Endodermal cell (in vitro differentiated cells): ENCODE results near the gene CACUL1. TPM values are rescaled to one million over a fixed set of nuclear protein-coding genes. Genes with fewer than 3 reads are reported as not detected.
A peak's percentile ranks its signal among the peaks of the same experiment; 100 is the strongest.

Experiments
- DNase-seq: peaks from one replicate; pipeline ENCODE4 v3.0.0-alpha.2; 2017
- H3K27ac ChIP-seq: 2 replicates; pipeline ENCODE4 v1.5.1; 2013; ENCODE audit warnings: mild to moderate bottlenecking, low read depth, low read length, moderate library complexity
- H3K27me3 ChIP-seq: 2 replicates; pipeline ENCODE4 v1.6.1; 2013; ENCODE audit warnings: mild to moderate bottlenecking, low read length, moderate library complexity; ENCODE audit not compliant: insufficient read depth, control insufficient read depth, poor library complexity, severe bottlenecking
- H3K36me3 ChIP-seq: 2 replicates; pipeline ENCODE4 v1.7.0; 2013; ENCODE audit warnings: mild to moderate bottlenecking, low read length, moderate library complexity; ENCODE audit not compliant: control insufficient read depth, insufficient read depth
- H3K4me1 ChIP-seq: one replicate; pipeline ENCODE4 v1.7.0; 2013; ENCODE audit warnings: low read length; ENCODE audit not compliant: control insufficient read depth, insufficient read depth
- H3K4me3 ChIP-seq: 2 replicates; pipeline ENCODE4 v1.5.1; 2013; ENCODE audit warnings: mild to moderate bottlenecking, low read length, moderate library complexity
- H3K9ac ChIP-seq: 2 replicates; pipeline ENCODE4 v1.6.1; 2013; ENCODE audit warnings: mild to moderate bottlenecking, low read length, moderate library complexity; ENCODE audit not compliant: poor library complexity, severe bottlenecking; ENCODE audit errors: extremely low read depth
- H3K9me3 ChIP-seq: 2 replicates; pipeline ENCODE4 v1.6.1; 2013; ENCODE audit warnings: mild to moderate bottlenecking, low read length, moderate library complexity; ENCODE audit not compliant: control insufficient read depth
- H3K27ac Mint-ChIP-seq: 2 replicates; pipeline ENCODE4 v1.8.0; 2020; ENCODE audit warnings: mixed read lengths
- H3K27me3 Mint-ChIP-seq: 2 replicates; pipeline ENCODE4 v1.8.0; 2021; ENCODE audit warnings: mild to moderate bottlenecking, mixed read lengths; ENCODE audit not compliant: insufficient read depth
- H3K36me3 Mint-ChIP-seq: 2 replicates; pipeline ENCODE4 v1.8.0; 2020; ENCODE audit warnings: low read depth, mixed read lengths
- H3K4me1 Mint-ChIP-seq: 2 replicates; pipeline ENCODE4 v1.8.0; 2020; ENCODE audit warnings: mixed read lengths
- H3K4me3 Mint-ChIP-seq: 2 replicates; pipeline ENCODE4 v1.8.0; 2020; ENCODE audit warnings: mild to moderate bottlenecking, moderate library complexity, mixed read lengths
- H3K9me3 Mint-ChIP-seq: 2 replicates; pipeline ENCODE4 v1.8.0; 2020; ENCODE audit warnings: mild to moderate bottlenecking, mixed read lengths
- CTCF ChIP-seq: fragments of 200-600 bp; sonication (generic); conservative IDR thresholded peaks from 2 replicates; pipeline ENCODE4 v1.5.0; 2021; ENCODE audit warnings: antibody characterized with exemption, mild to moderate bottlenecking
- WGBS, 2 experiments: methylation state at CpG; one replicate each; pipeline versions ENCODE4 v1.1.5 to v1.1.7; 2013; ENCODE audit warnings: missing lambda C conversion rate in 2 of 2, mixed read lengths in 1 of 2; ENCODE audit not compliant: insufficient coverage in 1 of 2, insufficient read length in 1 of 2; 5-methylcytosine and 5-hydroxymethylcytosine counted together
- total RNA-seq, 2 donors: library from RNA; stranded (reverse); fragmentation: NEBNext Ultra II Directional in 1 of 2; extraction: Animal tissue kit (Norgen Biotek cat#: 25700) in 1 of 2; gene quantifications; 2 replicates in 1 of 2; 3 replicates in 1 of 2; pipeline ENCODE4 v1.2.1, GENCODE V29; 2021

Gene CACUL1
- total RNA-seq, 2 donors from 2014 or later, result 37.5 to 38.9 TPM

GRCh38 chr10:118720685-118721538, 33.9 kb downstream of the CACUL1 start:
- peak; percentile 89 for TF ChIP-seq CTCF
- H3K9me3 Mint-ChIP-seq, result no peaks in the 10 kb centered on the region
- no peaks in the 10 kb centered on the region for H3K27me3 Mint-ChIP-seq
- DNase-seq, result peak; percentile 73
- Histone ChIP-seq H3K9me3 (no peaks in the 10 kb centered on the region), H3K4me1 (peaks cover 7% of the 10 kb centered on the region), H3K4me3 (no peak overlapping the region), H3K27me3 (no peaks in the 10 kb centered on the region), H3K9ac (no peak overlapping the region), H3K36me3 (peaks cover 16% of the 10 kb centered on the region), H3K27ac (no peak overlapping the region)
- WGBS, 2 experiments, result 67% methylated on average over 3 of the region's 3 CpGs; no CpG with 5 or more reads in 1 of the 2 experiments
- H3K27ac Mint-ChIP-seq, result no peak overlapping the region
- H3K36me3 Mint-ChIP-seq, result peaks cover 25% of the 10 kb centered on the region
- H3K4me1 Mint-ChIP-seq, result peaks cover 8% of the 10 kb centered on the region
- no peak overlapping the region for H3K4me3 Mint-ChIP-seq

- H3K9me3 Mint-ChIP-seq, result peaks cover 4% of the 10 kb centered on the region
- no peaks in the 10 kb centered on the region for H3K27me3 ChIP-seq
- no peak overlapping the region for H3K27ac ChIP-seq
- 84 to 89% methylated on average over 2 of the region's 3 CpGs for WGBS, 2 experiments
- no peak for DNase-seq
- no peak overlapping the region for H3K4me3 Mint-ChIP-seq
- no peaks in the 10 kb centered on the region for H3K9me3 ChIP-seq
- no peak overlapping the region for H3K27ac Mint-ChIP-seq
- peaks cover 24% of the 10 kb centered on the region for H3K36me3 Mint-ChIP-seq
- TF ChIP-seq CTCF, result no peak
- H3K9ac ChIP-seq, result no peak overlapping the region
- H3K4me1 ChIP-seq, result peaks cover 6% of the 10 kb centered on the region
- no peaks in the 10 kb centered on the region for H3K27me3 Mint-ChIP-seq
- peaks cover 19% of the 10 kb centered on the region for H3K36me3 ChIP-seq
- H3K4me3 ChIP-seq, result no peak overlapping the region
- H3K4me1 Mint-ChIP-seq, result peaks cover 9% of the 10 kb centered on the region
Measured at GRCh38 chr10:118714366-118714765, 40.4 kb downstream of the CACUL1 start.

- H3K4me1 ChIP-seq, result peaks cover 10% of the 10 kb centered on the region
- H3K9me3 Mint-ChIP-seq, result peaks cover 4% of the 10 kb centered on the region
- no peaks in the 10 kb centered on the region for H3K27me3 ChIP-seq
- H3K36me3 Mint-ChIP-seq, result peaks cover 25% of the 10 kb centered on the region
- H3K9me3 ChIP-seq, result no peaks in the 10 kb centered on the region
- TF ChIP-seq CTCF, result peak; percentile 80
- no peak overlapping the region for H3K9ac ChIP-seq
- H3K36me3 ChIP-seq, result peaks cover 18% of the 10 kb centered on the region
- H3K4me3 Mint-ChIP-seq, result no peak overlapping the region
- H3K27ac ChIP-seq, result no peak overlapping the region
- H3K4me1 Mint-ChIP-seq, result peaks cover 13% of the 10 kb centered on the region
- no peak overlapping the region for H3K4me3 ChIP-seq
- no peaks in the 10 kb centered on the region for H3K27me3 Mint-ChIP-seq
- 92% methylated on average over 14 of the region's 14 CpGs; no CpG with 5 or more reads in 1 of the 2 experiments for WGBS, 2 experiments
- no peak overlapping the region for H3K27ac Mint-ChIP-seq
- peak; percentile 84 for DNase-seq
Measured at GRCh38 chr10:118712930-118713634, 41.7 kb downstream of the CACUL1 start.
